Measurements from ENCODE around the gene PSMD8. TPM values are rescaled to one million over a fixed set of nuclear protein-coding genes. Genes with fewer than 3 reads are reported as not detected.
A peak's percentile ranks its signal among the peaks of the same experiment; 100 is the strongest.

PSMD8 gene
- total and polyA plus RNA-seq, 2 of the 8 experiments (the other 6 are each of a cell fraction or from before 2014, with no cell fraction given) = 170 to 486 TPM

DNA sequence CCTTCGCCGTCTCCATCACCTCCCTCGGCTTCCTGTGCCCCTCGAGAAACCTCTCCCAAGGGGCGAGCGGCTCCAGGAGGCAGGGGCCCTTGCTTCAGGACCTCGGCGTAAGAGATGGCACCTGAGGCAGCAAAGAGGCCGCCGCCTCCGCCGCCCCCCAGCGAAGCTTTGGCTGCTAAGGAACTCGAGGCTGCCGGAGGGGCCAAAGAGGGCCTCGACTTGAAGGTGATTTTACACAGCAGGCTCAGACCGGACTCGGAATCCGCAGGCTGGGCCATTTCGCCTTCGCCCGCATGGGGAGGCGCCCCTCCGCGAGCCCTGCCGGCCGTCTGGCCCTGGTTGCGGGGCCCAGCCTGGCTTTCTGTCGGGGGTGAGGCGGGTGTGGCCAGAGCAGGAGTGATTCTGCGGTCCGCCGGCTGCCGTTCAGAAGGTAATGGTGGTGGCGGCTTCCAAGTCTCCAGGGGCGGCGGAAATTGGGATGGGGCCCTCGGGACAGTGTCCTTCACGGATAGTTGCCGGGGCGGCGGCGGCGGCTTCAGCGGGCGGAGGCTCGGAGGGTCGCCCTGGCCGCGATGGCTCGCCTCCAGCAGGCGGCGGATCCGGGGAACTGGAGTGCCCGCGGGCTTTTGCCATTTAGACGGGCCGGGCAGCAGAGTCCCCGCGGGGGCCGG is 12.1 kb downstream of the PSMD8 start:
- DNase-seq (ENCODE audit: low read depth in 1 of 2, low spot score in 2 of 2) (no peak), FAIRE-seq (no peak)
- Histone ChIP-seq H3K27me3 (replicated peaks in 1 of 4; ENCODE audit: control insufficient read depth in 3 of 4, extremely low read depth in 1 of 4, insufficient read depth in 3 of 4, low read length in 3 of 4) (no peaks in the 10 kb centered on the region), H2AK5ac (ENCODE audit: low read depth, low read length) (no peak overlapping the region), H3K4ac (replicated peaks; ENCODE audit: insufficient read length, low read depth, low read length) (no peak overlapping the region), H3K56ac (replicated peaks; ENCODE audit: insufficient read length, low read depth, low read length) (no peak overlapping the region), H4K91ac (replicated peaks; ENCODE audit: insufficient read length, low read length) (no peak overlapping the region), H3K4me3 (ENCODE audit: extremely low read depth in 1 of 4, insufficient read depth in 2 of 4, low read depth in 3 of 4, low read length in 4 of 4) (peak overlapping the region in 2 of 4 experiments; percentile 7 to 95; a peak in 5 of 8 replicates), H2BK20ac (ENCODE audit: low read length) (no peak overlapping the region), H3K9me3 (ENCODE audit: insufficient read depth in 2 of 2, low read depth in 1 of 2, low read length in 1 of 2) (no peaks in the 10 kb centered on the region), H2BK12ac (ENCODE audit: low read depth, low read length) (no peak overlapping the region), H3K18ac (ENCODE audit: extremely low read depth, low read length) (no peak overlapping the region; the same call in 1 of the 2 replicates), H4K20me1 (replicated peaks in 1 of 2; ENCODE audit: control insufficient read depth in 1 of 2, insufficient read depth in 2 of 2, low read length in 2 of 2) (peaks cover 0 to 14% of the 10 kb centered on the region in 2 experiments), H3K14ac (ENCODE audit: insufficient read length) (no peak overlapping the region), H4K8ac (ENCODE audit: extremely low read depth, insufficient read depth, low read length) (peak overlapping the region; percentile 62; the same call in 1 of the 2 replicates), H3K27ac (ENCODE audit: low read depth, low read length) (no peak overlapping the region), H3K4me1 (replicated peaks in 1 of 4; ENCODE audit: control insufficient read depth in 3 of 4, insufficient read depth in 4 of 4, low read length in 3 of 4) (peaks cover 3 to 21% (median 11%) of the 10 kb centered on the region in 4 experiments), H2AFZ (ENCODE audit: low read length) (no peak overlapping the region), H4K5ac (ENCODE audit: insufficient read length, low read depth, low read length) (no peak overlapping the region), H3K79me2 (ENCODE audit: control insufficient read depth in 1 of 2, insufficient read depth in 2 of 2, low read length in 2 of 2) (peaks cover 0 to 7% of the 10 kb centered on the region in 2 experiments; a peak in 2 of 4 replicates), H2BK15ac (ENCODE audit: low read length) (no peak overlapping the region), H2BK120ac (replicated peaks; ENCODE audit: low read depth, low read length) (no peak overlapping the region), H3K4me2 (ENCODE audit: insufficient read depth in 1 of 2, low read depth in 2 of 2, low read length in 2 of 2) (peak overlapping the region; percentile 82 to 92), H3K23ac (ENCODE audit: insufficient read length) (no peak overlapping the region), H3K79me1 (ENCODE audit: low read depth, low read length) (peaks cover 4% of the 10 kb centered on the region; the same call in 1 of the 2 replicates), H3K9ac (replicated peaks in 1 of 4; ENCODE audit: extremely low read depth in 1 of 4, low read depth in 3 of 4, low read length in 3 of 4) (no peak overlapping the region; a peak in 1 of 7 replicates), H2BK5ac (ENCODE audit: low read depth, low read length) (no peak overlapping the region), H3K36me3 (ENCODE audit: control insufficient read depth in 2 of 4, insufficient read depth in 4 of 4, low read length in 3 of 4) (peaks cover 4 to 17% (median 12%) of the 10 kb centered on the region in 4 experiments; a peak in 7 of 8 replicates), H3K23me2 (ENCODE audit: low read depth, low read length) (peaks cover 12% of the 10 kb centered on the region)
- no peak for TF ChIP-seq TEAD4 (IDR thresholded peaks at IDR 0.05; ENCODE audit: low read depth, low read length)
- TF ChIP-seq MAFK (IDR thresholded peaks at IDR 0.05; ENCODE audit: low read depth, low read length) = no peak
- no peak for TF ChIP-seq RBBP5 (IDR thresholded peaks at IDR 0.05; ENCODE audit: borderline replicate concordance, low read depth, low read length)
- no peak for TF ChIP-seq KDM4A (IDR thresholded peaks at IDR 0.05; ENCODE audit: low read depth, low read length, severe bottlenecking)
- no peak for TF ChIP-seq SRF (IDR thresholded peaks at IDR 0.05; ENCODE audit: low read depth, low read length)
- CTCF ChIA-PET (ENCODE audit: partially characterized antibody) = interaction anchor here (0.6 to 3.2 kb wide), 8 partner anchors 11 to 485 kb away, joined by 3 to 37 read pairs (median 4); partner anchors contain the start of genes FAM98C and PSMD8
- 81% methylated on average over 26 of the region's 61 CpGs; no CpG with 5 or more reads in 1 of the 2 experiments for WGBS, 2 experiments (ENCODE audit: extremely low coverage in 1 of 2, insufficient coverage in 1 of 2, insufficient read length in 1 of 2, insufficient replicate concordance in 2 of 2, low coverage in 1 of 2, low lambda C conversion rate in 2 of 2, missing lambda C conversion rate in 1 of 2)
- POLR2A ChIA-PET (ENCODE audit: partially characterized antibody) = interaction anchor here (0.6 to 3.0 kb wide), 5 partner anchors 8 to 115 kb away, joined by 3 to 12 read pairs (median 3); no protein-coding TSS in a partner anchor

All from H1 (cell line).